ENCODE data around the gene BORCS8.

DNA sequence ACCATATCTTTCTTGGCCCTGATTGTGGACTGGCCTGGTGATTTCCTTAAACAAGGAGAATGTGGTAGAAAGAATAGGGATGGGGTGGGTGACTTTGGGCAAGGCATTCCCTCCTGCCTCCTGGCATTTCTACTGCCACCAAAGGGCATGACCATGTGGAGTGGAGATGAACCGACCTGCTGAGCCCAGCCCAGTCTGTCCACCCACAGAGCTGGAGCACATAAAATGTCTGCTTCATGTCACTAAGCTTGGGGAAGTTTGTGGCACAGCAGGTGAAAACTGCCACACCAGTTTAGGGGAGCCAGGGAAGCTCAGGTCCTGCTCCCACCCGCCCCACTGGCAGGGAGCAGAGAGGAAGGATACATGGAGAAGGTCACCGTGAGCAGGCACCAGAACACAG, 60.0 kb downstream of the BORCS8 start:
- TF ChIP-seq POLR2AphosphoS5 (IDR thresholded peaks at IDR 0.05; ENCODE audit: low read depth, low read length) (no peak), CHD4 (IDR thresholded peaks at IDR 0.05; ENCODE audit: borderline replicate concordance, low read length) (no peak), JDP2 (CRISPR knock-in tag; IDR thresholded peaks at IDR 0.05; ENCODE audit: borderline replicate concordance) (no peak)
- TF ChIP-seq, protein P1, sequence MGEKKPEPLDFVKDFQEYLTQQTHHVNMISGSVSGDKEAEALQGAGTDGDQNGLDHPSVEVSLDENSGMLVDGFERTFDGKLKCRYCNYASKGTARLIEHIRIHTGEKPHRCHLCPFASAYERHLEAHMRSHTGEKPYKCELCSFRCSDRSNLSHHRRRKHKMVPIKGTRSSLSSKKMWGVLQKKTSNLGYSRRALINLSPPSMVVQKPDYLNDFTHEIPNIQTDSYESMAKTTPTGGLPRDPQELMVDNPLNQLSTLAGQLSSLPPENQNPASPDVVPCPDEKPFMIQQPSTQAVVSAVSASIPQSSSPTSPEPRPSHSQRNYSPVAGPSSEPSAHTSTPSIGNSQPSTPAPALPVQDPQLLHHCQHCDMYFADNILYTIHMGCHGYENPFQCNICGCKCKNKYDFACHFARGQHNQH (CRISPR knock-in tag; IDR thresholded peaks at IDR 0.05), result no peak
